BJ (cell line): ENCODE data around the gene TRPM3. TPM values are rescaled to one million over a fixed set of nuclear protein-coding genes. Genes with fewer than 3 reads are reported as not detected.

Experiments
- CTCF ChIA-PET: fragments of 350-600 bp; formaldehyde crosslinking; extraction: SDS; loops from one replicate; lab custom pipeline; 2021; ENCODE audit warnings: antibody characterized with exemption, inconsistent platforms; lab: Yijun Ruan, JAX
- POLR2A ChIA-PET: fragments of 300-600 bp; sonication (Branson Sonifier 250); formaldehyde crosslinking; extraction: SDS; loops from one replicate; lab custom pipeline; 2021; ENCODE audit warnings: antibody characterized with exemption; lab: Charles Lee
- DNase-seq: peaks from one replicate; pipeline ENCODE4 v3.0.0-alpha.2; 2011; ENCODE audit warnings: low read depth
- H3K27me3 ChIP-seq: 2 replicates; pipeline ENCODE4 v1.6.0; 2011; ENCODE audit warnings: low read length; ENCODE audit not compliant: control insufficient read depth, insufficient read depth
- H3K36me3 ChIP-seq: 2 replicates; pipeline ENCODE4 v1.5.1; 2011; ENCODE audit warnings: low read length; ENCODE audit not compliant: control insufficient read depth, insufficient read depth
- H3K4me3 ChIP-seq: 2 replicates; pipeline ENCODE4 v1.5.1; 2011; ENCODE audit warnings: low read depth, mild to moderate bottlenecking, control low read depth, low read length
- CTCF ChIP-seq: IDR thresholded peaks from 2 replicates; pipeline ENCODE4 v1.5.1; 2011; ENCODE audit warnings: low read depth, mild to moderate bottlenecking, control low read depth, inconsistent platforms, low read length, moderate library complexity; ENCODE audit not compliant: insufficient read depth
- polyA plus RNA-seq: library from polyadenylated mRNA; depleted of rRNA; stranded (reverse); fragments of >200 nt; gene quantifications from 2 replicates; pipeline ENCODE4 v1.2.3, GENCODE V29; 2011

The TRPM3 gene
- polyA plus RNA-seq, 1 experiment, result 0.07 TPM

DNA sequence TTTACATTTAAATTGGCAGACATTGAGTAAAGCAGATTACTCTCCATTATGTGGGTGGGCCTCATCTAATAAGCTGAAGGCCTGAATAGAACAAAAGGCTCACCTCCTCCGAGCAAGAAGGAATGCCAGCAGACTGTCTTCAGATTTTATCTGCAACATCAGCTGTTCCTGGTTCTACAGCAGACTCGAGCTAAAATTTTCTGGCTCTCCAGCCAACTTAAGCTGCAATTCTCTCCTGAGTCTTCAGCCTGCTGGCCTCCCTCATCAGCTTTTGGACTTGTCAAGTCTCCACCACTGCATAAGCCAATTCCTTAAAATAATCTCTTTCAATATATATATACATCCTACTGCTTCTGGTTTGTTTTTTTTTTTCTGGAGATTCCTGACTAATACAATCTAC, 12.5 kb downstream of the TRPM3 start:
- Histone ChIP-seq H3K36me3 (no peaks in the 10 kb centered on the region), H3K27me3 (no peaks in the 10 kb centered on the region), H3K4me3 (no peak overlapping the region)
- ChIA-PET POLR2A (no interaction called here), CTCF (interaction anchor here (0.8 kb wide), 1 partner anchor 9 kb away, joined by 3 read pairs; no protein-coding TSS in a partner anchor)
- no peak for DNase-seq
- no peak for TF ChIP-seq CTCF

GRCh38 chr9:71106992-71107391, 14.4 kb downstream of the TRPM3 start:
- no peak for TF ChIP-seq CTCF
- H3K27me3 ChIP-seq, result no peaks in the 10 kb centered on the region
- CTCF ChIA-PET, result no interaction called here
- H3K36me3 ChIP-seq, result no peaks in the 10 kb centered on the region
- POLR2A ChIA-PET, result no interaction called here
- no peak overlapping the region for H3K4me3 ChIP-seq
- no peak for DNase-seq

- DNase-seq, result no peak
- no peaks in the 10 kb centered on the region for H3K27me3 ChIP-seq
- POLR2A ChIA-PET, result no interaction called here
- H3K4me3 ChIP-seq, result no peak overlapping the region
- CTCF ChIA-PET, result interaction anchor here (1.3 kb wide), 1 partner anchor 17 kb away, joined by 5 read pairs; no protein-coding TSS in a partner anchor
- no peaks in the 10 kb centered on the region for H3K36me3 ChIP-seq
- TF ChIP-seq CTCF, result no peak
Observed at GRCh38 chr9:71105192-71105591, 16.2 kb downstream of the TRPM3 start.

GRCh38 chr9:71098801-71099200, 22.6 kb downstream of the TRPM3 start:
- no peak for DNase-seq
- CTCF ChIA-PET, result interaction anchor here (0.9 kb wide), 1 partner anchor 11 kb away, joined by 3 read pairs; no protein-coding TSS in a partner anchor

GRCh38 chr9:71097671-71098070, 23.8 kb downstream of the TRPM3 start:
- no peak for TF ChIP-seq CTCF
- no peak for DNase-seq
- ChIA-PET POLR2A (no interaction called here), CTCF (interaction anchor here (0.6 to 0.9 kb wide), 2 partner anchors 10 to 111 kb away, joined by 3 read pairs; no protein-coding TSS in a partner anchor)
- Histone ChIP-seq H3K36me3 (no peaks in the 10 kb centered on the region), H3K4me3 (no peak overlapping the region), H3K27me3 (no peaks in the 10 kb centered on the region)

More at GRCh38 chr9:71098801-71099200, 22.6 kb downstream of the TRPM3 start:
- H3K27me3 ChIP-seq, result no peaks in the 10 kb centered on the region
- POLR2A ChIA-PET, result no interaction called here
- no peak overlapping the region for H3K4me3 ChIP-seq
- TF ChIP-seq CTCF, result no peak
- no peaks in the 10 kb centered on the region for H3K36me3 ChIP-seq
